Measurements from ENCODE around the gene CDC42EP4.

The CDC42EP4 gene

GRCh38 chr17:73348829-73349095 lies 37.0 kb upstream of the CDC42EP4 start:
- no peak overlapping the region for H3K4me3 Mint-ChIP-seq
- H3K27ac Mint-ChIP-seq, result no peak overlapping the region
- H3K4me1 Mint-ChIP-seq (ENCODE audit: low read depth), result no peaks in the 10 kb centered on the region
- H3K36me3 Mint-ChIP-seq (ENCODE audit: low read depth), result no peaks in the 10 kb centered on the region
- no peaks in the 10 kb centered on the region for H3K27me3 Mint-ChIP-seq (ENCODE audit: low read depth)
- no peaks in the 10 kb centered on the region for H3K9me3 Mint-ChIP-seq

- Mint-ChIP-seq H3K27me3 (ENCODE audit: low read depth) (no peaks in the 10 kb centered on the region), H3K4me1 (ENCODE audit: low read depth) (no peaks in the 10 kb centered on the region), H3K27ac (no peak overlapping the region), H3K9me3 (no peaks in the 10 kb centered on the region), H3K4me3 (no peak overlapping the region), H3K36me3 (ENCODE audit: low read depth) (no peaks in the 10 kb centered on the region)
Measured at GRCh38 chr17:73348018-73348828, 36.4 kb upstream of the CDC42EP4 start.

GRCh38 chr17:73347351-73347750 lies 35.5 kb upstream of the CDC42EP4 start:
- H3K27me3 Mint-ChIP-seq (ENCODE audit: low read depth), result no peaks in the 10 kb centered on the region
- no peaks in the 10 kb centered on the region for H3K36me3 Mint-ChIP-seq (ENCODE audit: low read depth)
- H3K4me3 Mint-ChIP-seq, result no peak overlapping the region
- no peaks in the 10 kb centered on the region for H3K9me3 Mint-ChIP-seq
- no peak overlapping the region for H3K27ac Mint-ChIP-seq
- no peaks in the 10 kb centered on the region for H3K4me1 Mint-ChIP-seq (ENCODE audit: low read depth)

- no peaks in the 10 kb centered on the region for H3K27me3 Mint-ChIP-seq (ENCODE audit: low read depth)
- H3K4me1 Mint-ChIP-seq (ENCODE audit: low read depth), result no peaks in the 10 kb centered on the region
- no peaks in the 10 kb centered on the region for H3K9me3 Mint-ChIP-seq
- no peak overlapping the region for H3K27ac Mint-ChIP-seq
- no peaks in the 10 kb centered on the region for H3K36me3 Mint-ChIP-seq (ENCODE audit: low read depth)
- no peak overlapping the region for H3K4me3 Mint-ChIP-seq
Measured at GRCh38 chr17:73346501-73347162, 34.8 kb upstream of the CDC42EP4 start.

GRCh38 chr17:73343739-73344454 lies 32.1 kb upstream of the CDC42EP4 start:
- no peaks in the 10 kb centered on the region for H3K9me3 Mint-ChIP-seq
- no peaks in the 10 kb centered on the region for H3K36me3 Mint-ChIP-seq (ENCODE audit: low read depth)
- no peak overlapping the region for H3K4me3 Mint-ChIP-seq
- no peaks in the 10 kb centered on the region for H3K4me1 Mint-ChIP-seq (ENCODE audit: low read depth)
- no peak overlapping the region for H3K27ac Mint-ChIP-seq
- no peaks in the 10 kb centered on the region for H3K27me3 Mint-ChIP-seq (ENCODE audit: low read depth)

GRCh38 chr17:73343168-73343634 lies 31.4 kb upstream of the CDC42EP4 start:
- H3K27me3 Mint-ChIP-seq (ENCODE audit: low read depth), result no peaks in the 10 kb centered on the region
- H3K4me1 Mint-ChIP-seq (ENCODE audit: low read depth), result no peaks in the 10 kb centered on the region
- H3K4me3 Mint-ChIP-seq, result no peak overlapping the region
- no peaks in the 10 kb centered on the region for H3K36me3 Mint-ChIP-seq (ENCODE audit: low read depth)
- H3K9me3 Mint-ChIP-seq, result no peaks in the 10 kb centered on the region
- no peak overlapping the region for H3K27ac Mint-ChIP-seq

GRCh38 chr17:73342541-73343167 lies 30.9 kb upstream of the CDC42EP4 start:
- H3K27me3 Mint-ChIP-seq (ENCODE audit: low read depth), result no peaks in the 10 kb centered on the region
- no peaks in the 10 kb centered on the region for H3K36me3 Mint-ChIP-seq (ENCODE audit: low read depth)
- no peaks in the 10 kb centered on the region for H3K4me1 Mint-ChIP-seq (ENCODE audit: low read depth)
- no peak overlapping the region for H3K27ac Mint-ChIP-seq
- H3K9me3 Mint-ChIP-seq, result no peaks in the 10 kb centered on the region
- H3K4me3 Mint-ChIP-seq, result no peak overlapping the region

- H3K27ac Mint-ChIP-seq, result no peak overlapping the region
- no peaks in the 10 kb centered on the region for H3K9me3 Mint-ChIP-seq
- H3K4me1 Mint-ChIP-seq (ENCODE audit: low read depth), result no peaks in the 10 kb centered on the region
- no peaks in the 10 kb centered on the region for H3K36me3 Mint-ChIP-seq (ENCODE audit: low read depth)
- H3K4me3 Mint-ChIP-seq, result no peak overlapping the region
- no peaks in the 10 kb centered on the region for H3K27me3 Mint-ChIP-seq (ENCODE audit: low read depth)
Measured at GRCh38 chr17:73342050-73342522, 30.3 kb upstream of the CDC42EP4 start.

- H3K4me1 Mint-ChIP-seq (ENCODE audit: low read depth), result no peaks in the 10 kb centered on the region
- no peak overlapping the region for H3K4me3 Mint-ChIP-seq
- H3K9me3 Mint-ChIP-seq, result no peaks in the 10 kb centered on the region
- H3K36me3 Mint-ChIP-seq (ENCODE audit: low read depth), result no peaks in the 10 kb centered on the region
- no peaks in the 10 kb centered on the region for H3K27me3 Mint-ChIP-seq (ENCODE audit: low read depth)
- no peak overlapping the region for H3K27ac Mint-ChIP-seq
Measured at GRCh38 chr17:73341350-73342049, 29.7 kb upstream of the CDC42EP4 start.

- Mint-ChIP-seq H3K4me3 (no peak overlapping the region), H3K4me1 (ENCODE audit: low read depth) (no peaks in the 10 kb centered on the region), H3K27me3 (ENCODE audit: low read depth) (no peaks in the 10 kb centered on the region), H3K27ac (no peak overlapping the region), H3K36me3 (ENCODE audit: low read depth) (no peaks in the 10 kb centered on the region), H3K9me3 (no peaks in the 10 kb centered on the region)
Measured at GRCh38 chr17:73340093-73340596, 28.3 kb upstream of the CDC42EP4 start.

- Mint-ChIP-seq H3K4me3 (no peak overlapping the region), H3K27ac (no peak overlapping the region), H3K9me3 (no peaks in the 10 kb centered on the region), H3K4me1 (ENCODE audit: low read depth) (no peaks in the 10 kb centered on the region), H3K27me3 (ENCODE audit: low read depth) (no peaks in the 10 kb centered on the region), H3K36me3 (ENCODE audit: low read depth) (no peaks in the 10 kb centered on the region)
Measured at GRCh38 chr17:73338566-73339197, 26.9 kb upstream of the CDC42EP4 start.

- no peaks in the 10 kb centered on the region for H3K9me3 Mint-ChIP-seq
- no peak overlapping the region for H3K27ac Mint-ChIP-seq
- H3K4me3 Mint-ChIP-seq, result no peak overlapping the region
- no peaks in the 10 kb centered on the region for H3K4me1 Mint-ChIP-seq (ENCODE audit: low read depth)
- no peaks in the 10 kb centered on the region for H3K27me3 Mint-ChIP-seq (ENCODE audit: low read depth)
- no peaks in the 10 kb centered on the region for H3K36me3 Mint-ChIP-seq (ENCODE audit: low read depth)
Measured at GRCh38 chr17:73338050-73338521, 26.3 kb upstream of the CDC42EP4 start.

- H3K9me3 Mint-ChIP-seq, result no peaks in the 10 kb centered on the region
- no peak overlapping the region for H3K4me3 Mint-ChIP-seq
- no peaks in the 10 kb centered on the region for H3K27me3 Mint-ChIP-seq (ENCODE audit: low read depth)
- no peaks in the 10 kb centered on the region for H3K36me3 Mint-ChIP-seq (ENCODE audit: low read depth)
- no peak overlapping the region for H3K27ac Mint-ChIP-seq
- no peaks in the 10 kb centered on the region for H3K4me1 Mint-ChIP-seq (ENCODE audit: low read depth)
Measured at GRCh38 chr17:73337330-73337710, 25.5 kb upstream of the CDC42EP4 start.

All from T-helper 1 cell treated with Interleukin-12 subunit alpha and Interleukin-12 subunit beta and Interleukin-4 antibody, amounts not matched to agents 30 μg/mL and 1 μg/mL, for 36 hours (primary cell).